ENCODE measurements around the gene ARMCX4.

DNA sequence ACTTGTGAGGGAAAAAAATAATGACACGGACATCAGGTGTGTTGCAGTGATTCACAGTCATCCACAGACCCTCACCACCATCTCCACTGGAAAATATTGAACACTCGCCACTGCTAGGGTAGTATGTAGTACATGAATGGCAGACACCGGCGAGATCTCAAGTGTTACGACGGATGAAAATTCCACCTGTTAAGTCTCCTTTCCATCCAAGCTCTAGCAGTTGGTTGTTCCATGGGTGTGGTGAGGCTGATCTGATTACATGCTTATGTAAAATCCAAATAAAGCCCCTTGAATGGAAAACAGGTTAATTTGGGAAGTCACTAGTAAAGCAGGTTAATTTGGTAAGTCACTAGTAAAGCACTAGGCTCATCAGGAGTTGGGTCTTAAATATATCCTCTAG, 1.1 kb upstream of the ARMCX4 start:
- TF ChIP-seq EP300 (IDR thresholded peaks at IDR 0.05) (no peak), POLR2AphosphoS5 (IDR thresholded peaks at IDR 0.05) (no peak)
- TF ChIP-seq, protein P1, sequence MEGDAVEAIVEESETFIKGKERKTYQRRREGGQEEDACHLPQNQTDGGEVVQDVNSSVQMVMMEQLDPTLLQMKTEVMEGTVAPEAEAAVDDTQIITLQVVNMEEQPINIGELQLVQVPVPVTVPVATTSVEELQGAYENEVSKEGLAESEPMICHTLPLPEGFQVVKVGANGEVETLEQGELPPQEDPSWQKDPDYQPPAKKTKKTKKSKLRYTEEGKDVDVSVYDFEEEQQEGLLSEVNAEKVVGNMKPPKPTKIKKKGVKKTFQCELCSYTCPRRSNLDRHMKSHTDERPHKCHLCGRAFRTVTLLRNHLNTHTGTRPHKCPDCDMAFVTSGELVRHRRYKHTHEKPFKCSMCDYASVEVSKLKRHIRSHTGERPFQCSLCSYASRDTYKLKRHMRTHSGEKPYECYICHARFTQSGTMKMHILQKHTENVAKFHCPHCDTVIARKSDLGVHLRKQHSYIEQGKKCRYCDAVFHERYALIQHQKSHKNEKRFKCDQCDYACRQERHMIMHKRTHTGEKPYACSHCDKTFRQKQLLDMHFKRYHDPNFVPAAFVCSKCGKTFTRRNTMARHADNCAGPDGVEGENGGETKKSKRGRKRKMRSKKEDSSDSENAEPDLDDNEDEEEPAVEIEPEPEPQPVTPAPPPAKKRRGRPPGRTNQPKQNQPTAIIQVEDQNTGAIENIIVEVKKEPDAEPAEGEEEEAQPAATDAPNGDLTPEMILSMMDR (IDR thresholded peaks at IDR 0.05) = no peak
